Measurements from ENCODE around the gene RASA3. TPM values are rescaled to one million over a fixed set of nuclear protein-coding genes. Genes with fewer than 3 reads are reported as not detected.

The RASA3 gene
- total and polyA plus RNA-seq, 2 of the 8 experiments (the other 6 are each of a cell fraction or from before 2014, with no cell fraction given): 7.5 to 21.9 TPM

DNA sequence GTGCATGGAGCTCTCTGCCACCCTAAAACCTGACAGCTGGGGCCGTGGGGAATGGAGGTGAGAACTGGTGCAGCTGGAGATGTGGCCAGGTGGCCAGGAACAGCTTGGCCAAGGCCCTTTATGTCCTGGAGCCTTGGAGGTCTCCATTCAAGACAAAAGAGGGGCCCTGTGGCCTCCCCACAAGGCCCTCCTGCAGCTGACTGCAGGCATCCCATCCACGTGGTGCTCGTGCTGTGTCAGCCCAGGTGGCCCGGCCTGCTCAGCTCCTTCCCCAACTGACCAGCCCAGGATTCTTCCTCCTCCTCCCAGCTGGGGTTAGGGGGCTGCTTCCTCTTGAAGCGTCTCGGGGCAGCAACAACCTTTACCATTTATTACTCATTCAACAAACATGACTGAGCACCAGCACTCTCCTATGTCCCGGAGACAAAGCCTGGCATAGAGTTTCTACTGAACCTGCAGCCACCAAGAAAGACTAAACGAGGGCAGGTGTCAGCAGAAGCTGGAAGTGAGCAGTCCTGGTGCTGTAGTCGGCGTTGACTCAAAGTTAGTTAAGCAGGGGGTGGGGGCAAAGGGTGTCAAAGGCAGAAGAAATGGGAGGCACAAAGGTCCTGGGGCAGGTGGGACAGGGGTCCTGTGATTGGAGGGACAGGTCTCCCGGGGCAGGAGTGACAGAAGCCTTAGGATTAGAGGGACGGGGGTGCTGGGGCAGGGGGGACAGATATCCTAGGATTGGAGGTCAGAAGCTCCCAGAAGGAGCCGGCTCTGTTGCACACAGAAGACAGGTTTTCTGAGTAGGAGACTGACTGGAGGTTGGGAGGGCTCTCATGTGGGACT, 135.3 kb downstream of the RASA3 start:
- H4K20me1 ChIP-seq (replicated peaks in 1 of 2; ENCODE audit: control insufficient read depth in 1 of 2, insufficient read depth in 2 of 2, low read length in 2 of 2): peaks cover 4% of the 10 kb centered on the region in 2 experiments
- POLR2A ChIA-PET (ENCODE audit: partially characterized antibody): interaction anchor here (1.4 kb wide), 1 partner anchor 34 kb away, joined by 3 read pairs; no protein-coding TSS in a partner anchor
- DNase-seq (ENCODE audit: low read depth in 1 of 2, low spot score in 2 of 2): no peak
- TF ChIP-seq SP2 (IDR thresholded peaks at IDR 0.05; ENCODE audit: low read length) (no peak), RAD21 (IDR thresholded peaks at IDR 0.05 in 1 of 2, conservative IDR thresholded peaks at IDR 0.05 in 1 of 2; ENCODE audit: low read depth in 2 of 2, low read length in 2 of 2) (no peak), SIN3A (conservative IDR thresholded peaks at IDR 0.05 in 1 of 2, IDR thresholded peaks at IDR 0.05 in 1 of 2; ENCODE audit: low read depth in 1 of 2, low read length in 2 of 2) (no peak), POLR2AphosphoS5 (IDR thresholded peaks at IDR 0.05; ENCODE audit: low read depth, low read length) (no peak), TAF1 (IDR thresholded peaks at IDR 0.05; ENCODE audit: low read depth, low read length) (no peak), MAX (IDR thresholded peaks at IDR 0.05) (no peak), JUND (IDR thresholded peaks at IDR 0.05; ENCODE audit: low read length) (no peak), MAFK (IDR thresholded peaks at IDR 0.05; ENCODE audit: low read depth, low read length) (no peak), ATF2 (IDR thresholded peaks at IDR 0.05; ENCODE audit: low read length) (no peak), POU5F1 (IDR thresholded peaks at IDR 0.05; ENCODE audit: low read depth, low read length) (no peak)

More for the DNA sequence above, 135.3 kb downstream of the RASA3 start:
- Histone ChIP-seq H2BK15ac (ENCODE audit: low read length) (no peak overlapping the region), H3K23me2 (ENCODE audit: low read depth, low read length) (no peaks in the 10 kb centered on the region), H3K9me3 (ENCODE audit: insufficient read depth in 2 of 2, low read depth in 1 of 2, low read length in 1 of 2) (peaks cover 0 to 2% of the 10 kb centered on the region in 2 experiments; a peak in 1 of 4 replicates), H3K4ac (replicated peaks; ENCODE audit: insufficient read length, low read depth, low read length) (no peak overlapping the region), H2AK5ac (ENCODE audit: low read depth, low read length) (no peak overlapping the region), H3K27me3 (replicated peaks in 1 of 4; ENCODE audit: control insufficient read depth in 3 of 4, extremely low read depth in 1 of 4, insufficient read depth in 3 of 4, low read length in 3 of 4) (no peaks in the 10 kb centered on the region), H3K79me2 (ENCODE audit: control insufficient read depth in 1 of 2, insufficient read depth in 2 of 2, low read length in 2 of 2) (no peaks in the 10 kb centered on the region), H2AFZ (ENCODE audit: low read length) (no peak overlapping the region), H2BK12ac (ENCODE audit: low read depth, low read length) (no peak overlapping the region), H3K56ac (replicated peaks; ENCODE audit: insufficient read length, low read depth, low read length) (no peak overlapping the region), H3K27ac (ENCODE audit: low read depth, low read length) (no peak overlapping the region), H2BK120ac (replicated peaks; ENCODE audit: low read depth, low read length) (no peak overlapping the region), H4K5ac (ENCODE audit: insufficient read length, low read depth, low read length) (no peak overlapping the region), H3K4me3 (ENCODE audit: extremely low read depth in 1 of 4, insufficient read depth in 2 of 4, low read depth in 3 of 4, low read length in 4 of 4) (no peak overlapping the region), H3K79me1 (ENCODE audit: low read depth, low read length) (no peaks in the 10 kb centered on the region), H3K18ac (ENCODE audit: extremely low read depth, low read length) (no peak overlapping the region), H3K23ac (ENCODE audit: insufficient read length) (no peak overlapping the region), H4K8ac (ENCODE audit: extremely low read depth, insufficient read depth, low read length) (no peak overlapping the region), H3K14ac (ENCODE audit: insufficient read length) (no peak overlapping the region), H3K36me3 (ENCODE audit: control insufficient read depth in 2 of 4, insufficient read depth in 4 of 4, low read length in 3 of 4) (peaks cover 0 to 4% (median 0%) of the 10 kb centered on the region in 4 experiments; a peak in 1 of 8 replicates), H2BK5ac (ENCODE audit: low read depth, low read length) (peak overlapping the region; percentile 73; the same call in 1 of the 2 replicates), H3K9ac (replicated peaks in 1 of 4; ENCODE audit: extremely low read depth in 1 of 4, low read depth in 3 of 4, low read length in 3 of 4) (no peak overlapping the region), H2BK20ac (ENCODE audit: low read length) (no peak overlapping the region), H3K4me2 (ENCODE audit: insufficient read depth in 1 of 2, low read depth in 2 of 2, low read length in 2 of 2) (no peak overlapping the region), H3K4me1 (replicated peaks in 1 of 4; ENCODE audit: control insufficient read depth in 3 of 4, insufficient read depth in 4 of 4, low read length in 3 of 4) (no peaks in the 10 kb centered on the region; a peak in 1 of 7 replicates), H4K91ac (replicated peaks; ENCODE audit: insufficient read length, low read length) (no peak overlapping the region)
- CTCF ChIA-PET (ENCODE audit: partially characterized antibody): no interaction called here
- 88% methylated on average over 13 of the region's 13 CpGs; no CpG with 5 or more reads in 1 of the 2 experiments for WGBS, 2 experiments (ENCODE audit: extremely low coverage in 1 of 2, insufficient coverage in 1 of 2, insufficient read length in 1 of 2, insufficient replicate concordance in 2 of 2, low coverage in 1 of 2, low lambda C conversion rate in 2 of 2, missing lambda C conversion rate in 1 of 2)
- FAIRE-seq: no peak
